Ectodermal cell (in vitro differentiated cells): ENCODE measurements around the gene MAX.

ENCODE experiments used
- H3K27ac ChIP-seq: 2 replicates; pipeline ENCODE4 v1.7.0; 2013; ENCODE audit warnings: mild to moderate bottlenecking, low read depth, low read length; ENCODE audit not compliant: insufficient read depth, poor library complexity, severe bottlenecking
- H3K27me3 ChIP-seq: 2 replicates; pipeline ENCODE4 v1.7.0; 2013; ENCODE audit warnings: mild to moderate bottlenecking, low read length; ENCODE audit not compliant: insufficient read depth, control insufficient read depth, poor library complexity, severe bottlenecking
- H3K36me3 ChIP-seq: one replicate; pipeline ENCODE4 v1.7.0; 2013; ENCODE audit warnings: low read length; ENCODE audit not compliant: control insufficient read depth, insufficient read depth
- H3K4me1 ChIP-seq: one replicate; pipeline ENCODE4 v1.7.0; 2013; ENCODE audit warnings: low read length; ENCODE audit not compliant: control insufficient read depth, insufficient read depth
- H3K4me3 ChIP-seq: 2 replicates; pipeline ENCODE4 v1.7.0; 2013; ENCODE audit warnings: low read depth, low read length, control low read depth; ENCODE audit not compliant: insufficient read depth
- H3K9me3 ChIP-seq: 2 replicates; pipeline ENCODE4 v1.7.0; 2013; ENCODE audit warnings: mild to moderate bottlenecking, low read length, moderate library complexity; ENCODE audit not compliant: control insufficient read depth
- WGBS, 2 experiments: methylation state at CpG; one replicate each; pipeline ENCODE4 v1.1.7; 2013; ENCODE audit warnings: missing lambda C conversion rate in 2 of 2; 5-methylcytosine and 5-hydroxymethylcytosine counted together

MAX gene

DNA sequence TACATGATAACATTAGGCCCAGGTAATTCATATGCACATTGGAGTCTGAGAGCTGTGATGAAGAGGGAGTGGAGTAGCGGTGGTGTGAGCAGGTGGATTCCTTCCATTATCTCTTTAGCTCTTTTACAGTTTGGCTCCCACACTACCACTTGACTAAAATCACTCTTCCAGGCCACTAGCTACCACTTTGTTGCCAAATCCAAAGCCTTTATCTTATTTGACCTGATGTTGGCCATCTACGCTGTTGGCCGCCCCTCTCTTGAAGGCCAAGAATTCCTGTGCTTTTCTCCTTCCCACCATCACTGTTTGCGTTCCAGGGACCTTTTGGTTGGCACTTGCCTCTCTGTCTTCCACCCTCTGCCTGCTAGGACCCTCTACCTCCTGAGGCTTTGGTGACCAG, 4.0 kb upstream of the MAX start:
- 95 to 98% methylated on average over 3 to 4 of the region's 4 CpGs for WGBS, 2 experiments
- Histone ChIP-seq H3K27ac (no peak overlapping the region), H3K36me3 (no peaks in the 10 kb centered on the region), H3K9me3 (no peaks in the 10 kb centered on the region), H3K27me3 (peaks cover 12% of the 10 kb centered on the region), H3K4me1 (peaks cover 3% of the 10 kb centered on the region), H3K4me3 (no peak overlapping the region)

DNA sequence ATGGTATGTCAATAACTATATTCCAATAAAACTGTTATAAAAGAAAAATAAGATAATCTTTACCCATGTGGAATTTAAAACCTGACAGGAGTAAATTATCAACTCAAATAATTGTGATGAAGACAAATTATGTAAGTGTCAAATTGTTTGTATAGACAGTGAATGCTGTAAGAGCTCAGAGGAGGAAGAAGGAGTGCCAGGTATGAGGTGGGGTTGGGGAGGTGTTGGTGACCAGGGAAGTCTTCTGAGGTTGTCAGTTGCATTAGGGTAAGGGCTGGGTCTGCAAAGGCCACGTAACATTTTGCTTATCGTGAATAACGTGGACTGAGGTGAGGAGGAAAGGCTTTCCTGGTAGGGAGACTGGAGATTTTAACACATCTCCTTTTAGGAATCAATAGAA, 2.5 kb upstream of the MAX start:
- no peak overlapping the region for H3K27ac ChIP-seq
- no peak overlapping the region for H3K4me3 ChIP-seq
- H3K9me3 ChIP-seq: no peaks in the 10 kb centered on the region
- H3K4me1 ChIP-seq: peaks cover 3% of the 10 kb centered on the region
- H3K27me3 ChIP-seq: peaks cover 12% of the 10 kb centered on the region
- WGBS, 2 experiments: 90 to 97% methylated on average over 3 of the region's 3 CpGs
- no peaks in the 10 kb centered on the region for H3K36me3 ChIP-seq

DNA sequence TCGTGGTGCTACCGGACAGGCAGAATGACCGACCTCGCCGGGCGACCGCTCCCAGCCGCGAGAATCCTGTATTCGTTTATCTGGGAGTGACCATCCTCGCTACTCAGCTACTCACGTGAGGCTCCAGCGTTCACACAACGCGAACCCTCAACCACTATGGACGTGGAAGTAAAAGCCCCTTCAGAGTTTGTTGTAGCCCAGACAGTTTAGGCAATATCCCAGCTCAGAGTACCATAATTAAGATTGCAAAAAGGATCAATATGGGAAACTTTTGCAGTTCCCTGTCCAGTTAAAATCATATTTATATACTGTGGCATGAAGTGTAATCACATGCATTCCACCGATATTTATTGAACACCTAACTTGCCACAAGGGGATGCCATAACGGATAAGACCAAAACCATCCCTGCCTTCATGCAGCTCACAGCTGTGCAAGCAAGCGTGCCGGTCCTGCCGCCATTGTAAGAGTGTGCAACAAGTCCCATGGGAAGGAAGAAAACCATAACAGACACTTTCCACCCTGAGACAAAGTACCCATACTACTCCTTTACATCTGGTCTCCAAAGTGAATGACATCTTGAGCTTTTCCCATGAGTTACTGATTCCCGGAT, 938 bp upstream of the MAX start:
- H3K9me3 ChIP-seq: no peaks in the 10 kb centered on the region
- H3K27ac ChIP-seq: no peak overlapping the region
- peaks cover 12% of the 10 kb centered on the region for H3K27me3 ChIP-seq
- H3K4me3 ChIP-seq: peak overlapping the region; percentile 63
- 18 to 19% methylated on average over 22 of the region's 22 CpGs for WGBS, 2 experiments
- peaks cover 3% of the 10 kb centered on the region for H3K4me1 ChIP-seq
- H3K36me3 ChIP-seq: no peaks in the 10 kb centered on the region

DNA sequence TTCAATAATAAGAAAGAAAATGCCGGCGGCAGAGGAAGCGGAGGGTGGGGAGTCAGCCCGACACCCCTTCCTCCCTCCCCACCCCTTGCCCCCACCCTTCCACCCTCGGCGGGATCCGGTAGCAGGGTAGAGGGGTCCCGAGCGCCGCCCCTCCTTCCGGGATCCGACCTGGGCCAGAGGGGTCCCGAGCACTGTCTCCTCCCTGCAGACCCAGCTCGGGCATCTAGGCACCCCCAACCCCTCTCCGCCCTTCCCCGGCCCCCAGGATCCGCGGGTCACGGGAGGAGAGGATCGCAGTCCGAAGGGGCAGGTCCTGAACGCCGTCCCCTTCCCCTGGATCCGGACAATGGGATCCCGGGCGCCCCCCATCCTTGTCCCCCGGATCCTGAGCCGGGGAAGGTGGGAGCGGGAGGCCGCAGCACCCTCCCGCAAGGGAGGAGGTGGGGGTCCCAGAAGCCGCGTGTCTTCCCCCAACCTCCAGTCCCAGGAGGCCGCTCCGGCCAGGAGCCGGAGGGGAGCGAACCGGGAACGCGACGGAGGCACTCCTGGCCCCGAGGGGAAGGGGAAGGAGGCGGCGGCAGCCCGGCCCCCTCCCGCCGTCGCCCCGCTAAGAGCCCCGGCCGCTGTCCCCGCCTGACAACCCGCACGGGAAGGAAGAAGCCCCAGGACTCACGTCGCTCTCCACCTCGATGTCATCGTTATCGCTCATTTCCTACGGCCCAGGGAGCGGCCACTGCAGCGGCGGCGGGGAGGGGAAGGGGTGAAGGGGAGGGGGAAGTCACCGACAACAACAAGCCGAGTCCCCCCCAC, 481 bp downstream of the MAX start:
- peak overlapping the region; percentile 90 for H3K4me3 ChIP-seq
- no peaks in the 10 kb centered on the region for H3K9me3 ChIP-seq
- peaks cover 12% of the 10 kb centered on the region for H3K27me3 ChIP-seq
- no peaks in the 10 kb centered on the region for H3K36me3 ChIP-seq
- WGBS, 2 experiments: 0 to 1% methylated on average over 53 to 62 of the region's 66 CpGs
- peak overlapping the region; percentile 76 for H3K27ac ChIP-seq
- H3K4me1 ChIP-seq: peaks cover 3% of the 10 kb centered on the region

DNA sequence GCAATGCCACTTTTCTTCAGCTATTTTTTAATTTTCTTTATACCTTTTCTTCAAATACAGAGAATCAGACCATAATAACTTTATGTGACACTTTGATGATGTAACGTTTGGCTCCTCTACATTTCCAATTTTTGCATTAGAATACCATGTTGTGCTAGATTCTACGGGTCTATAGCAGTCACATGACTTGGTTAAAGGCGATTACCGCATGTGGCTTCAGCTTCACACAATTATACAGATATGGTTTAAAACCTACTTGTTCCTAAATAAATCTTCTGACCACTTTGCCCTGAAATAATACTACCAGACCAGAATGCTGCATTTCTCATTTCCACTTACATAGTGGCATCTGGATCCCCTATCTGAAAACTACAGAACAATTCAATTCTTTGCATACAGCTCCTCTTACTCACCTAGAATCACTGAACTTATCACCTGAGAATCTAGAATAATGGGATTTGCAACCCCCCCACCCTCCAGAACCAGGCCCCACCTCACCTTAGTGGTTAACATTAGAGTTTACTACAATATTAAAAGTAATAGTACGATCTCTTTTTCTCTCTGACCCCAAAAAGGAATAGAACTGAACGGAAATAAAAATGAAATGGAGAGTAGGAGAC, 1.3 kb downstream of the MAX start:
- Histone ChIP-seq H3K27ac (no peak overlapping the region), H3K4me1 (peaks cover 3% of the 10 kb centered on the region), H3K36me3 (peaks cover 4% of the 10 kb centered on the region), H3K27me3 (peaks cover 12% of the 10 kb centered on the region), H3K4me3 (peak overlapping the region; percentile 90), H3K9me3 (no peaks in the 10 kb centered on the region)
- 56 to 74% methylated on average over 4 to 5 of the region's 6 CpGs for WGBS, 2 experiments

DNA sequence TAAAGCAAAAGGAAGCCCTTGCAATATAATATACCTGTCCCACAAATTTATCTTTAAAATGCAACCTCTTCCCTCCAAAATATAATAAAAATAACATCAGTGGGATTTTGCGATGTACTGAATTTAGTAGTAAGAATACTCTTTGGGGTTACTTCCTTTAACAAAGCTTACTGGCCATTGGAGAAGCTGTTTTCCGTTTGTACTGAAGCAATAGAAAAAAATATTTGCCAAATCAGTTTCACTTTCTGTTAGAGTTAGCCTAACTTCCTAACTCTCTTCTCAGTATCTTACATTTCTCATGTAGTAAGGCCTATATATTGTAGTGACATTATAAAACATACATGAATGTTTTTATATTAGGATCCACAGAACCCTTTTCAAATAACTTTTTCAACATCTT, 3.7 kb downstream of the MAX start:
- Histone ChIP-seq H3K4me3 (no peak overlapping the region), H3K4me1 (peaks cover 3% of the 10 kb centered on the region), H3K36me3 (peaks cover 5% of the 10 kb centered on the region), H3K9me3 (no peaks in the 10 kb centered on the region), H3K27ac (no peak overlapping the region), H3K27me3 (peaks cover 6% of the 10 kb centered on the region)
- WGBS, 2 experiments: 96% methylated on average over 2 of the region's 2 CpGs; no CpG with 5 or more reads in 1 of the 2 experiments

DNA sequence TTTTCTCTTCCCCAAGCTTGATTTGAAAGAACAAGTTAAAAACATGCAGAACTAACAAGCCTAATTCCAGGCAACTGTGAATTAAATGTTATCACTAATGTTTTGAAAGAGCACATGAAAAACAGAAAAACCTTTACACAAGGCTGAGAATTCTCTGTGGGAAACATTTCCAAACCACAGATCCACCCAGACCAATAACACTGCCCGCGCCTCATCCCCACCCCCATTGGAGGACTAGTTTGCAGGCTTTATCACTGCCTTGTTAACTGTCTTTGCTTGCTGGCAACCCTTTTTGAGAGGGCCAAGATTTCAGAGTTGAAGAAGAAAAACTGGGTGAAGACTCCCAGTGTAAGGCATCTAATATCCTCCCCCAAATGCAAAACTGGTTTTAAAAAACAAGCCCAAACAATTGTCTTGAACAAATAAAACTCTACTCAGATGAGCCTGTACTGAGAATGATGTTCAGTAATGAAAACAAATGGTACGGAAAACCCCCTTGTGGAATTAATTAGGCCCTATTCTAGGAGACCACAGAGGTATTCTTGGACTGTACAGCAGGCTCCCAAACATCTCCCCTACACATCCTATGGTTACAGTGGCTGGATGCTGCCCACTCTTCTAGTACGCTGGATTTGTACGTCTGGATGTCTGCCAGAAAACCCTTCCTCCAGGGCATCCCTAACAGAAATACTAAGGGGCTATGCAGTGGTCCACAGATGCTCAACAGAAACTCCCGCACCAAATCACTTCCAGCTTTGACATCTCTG, 5.8 kb downstream of the MAX start:
- WGBS, 2 experiments: 86 to 88% methylated on average over 6 of the region's 6 CpGs
- Histone ChIP-seq H3K36me3 (peaks cover 21% of the 10 kb centered on the region), H3K4me1 (no peaks in the 10 kb centered on the region), H3K27ac (no peak overlapping the region), H3K27me3 (no peaks in the 10 kb centered on the region), H3K9me3 (no peaks in the 10 kb centered on the region), H3K4me3 (no peak overlapping the region)

DNA sequence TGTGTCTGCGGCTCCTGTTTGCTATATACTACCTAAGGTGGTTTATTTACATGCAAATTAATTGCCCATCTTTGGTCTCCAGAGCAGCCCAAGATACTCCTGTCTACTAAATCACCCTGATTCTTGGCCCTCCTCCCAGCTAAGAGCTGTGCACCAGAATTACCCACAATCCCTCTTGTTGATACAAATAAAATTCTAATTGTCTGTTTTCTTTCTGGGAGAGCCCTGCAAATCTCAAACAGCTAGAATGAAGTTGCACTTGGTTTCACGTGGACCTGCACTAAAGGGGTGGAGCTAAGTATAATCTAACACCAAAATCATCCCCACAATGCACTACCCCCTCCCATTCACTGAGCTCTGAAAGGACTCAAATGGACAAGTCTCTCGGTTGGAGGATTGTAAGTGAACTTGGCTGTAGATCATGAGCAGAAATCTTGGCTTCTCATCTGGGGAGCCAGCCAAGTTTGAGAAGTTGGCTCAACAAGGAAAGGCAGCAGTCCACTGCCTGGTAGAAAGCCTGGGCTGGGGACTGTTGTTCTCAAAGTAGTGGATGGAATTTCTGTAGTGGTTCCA, 6.6 kb downstream of the MAX start:
- Histone ChIP-seq H3K27ac (no peak overlapping the region), H3K27me3 (no peaks in the 10 kb centered on the region), H3K9me3 (no peaks in the 10 kb centered on the region), H3K4me1 (no peaks in the 10 kb centered on the region), H3K36me3 (peaks cover 21% of the 10 kb centered on the region), H3K4me3 (no peak overlapping the region)
- 90 to 97% methylated on average over 3 of the region's 3 CpGs for WGBS, 2 experiments

DNA sequence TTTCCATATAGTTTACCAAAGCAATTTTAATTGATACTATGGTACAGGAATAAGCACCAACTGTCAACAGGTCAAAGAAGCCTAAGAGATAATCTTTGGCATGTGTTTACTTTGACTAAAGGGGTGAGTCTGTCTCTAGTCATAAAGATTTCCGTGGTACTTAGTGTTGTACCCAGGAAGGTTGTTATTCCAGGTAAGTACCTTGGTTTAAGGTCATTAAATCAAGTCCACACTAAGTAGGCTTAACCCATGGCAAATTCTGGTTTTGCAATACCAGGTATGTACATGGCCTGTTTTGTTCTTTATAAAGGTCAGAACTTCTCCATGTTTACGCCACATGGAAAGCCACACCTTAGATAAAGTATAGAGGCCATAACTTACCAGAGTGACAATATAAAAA, 10.0 kb downstream of the MAX start:
- peaks cover 46% of the 10 kb centered on the region for H3K36me3 ChIP-seq

More for the DNA sequence above, 10.0 kb downstream of the MAX start:
- no peak overlapping the region for H3K4me3 ChIP-seq
- H3K4me1 ChIP-seq: no peaks in the 10 kb centered on the region
- H3K27me3 ChIP-seq: no peaks in the 10 kb centered on the region
- no peaks in the 10 kb centered on the region for H3K9me3 ChIP-seq
- 95 to 100% methylated on average over 2 of the region's 2 CpGs for WGBS, 2 experiments
- no peak overlapping the region for H3K27ac ChIP-seq
